ENCODE results near the gene CMTM7.
A peak's percentile ranks its signal among the peaks of the same experiment; 100 is the strongest.

The CMTM7 gene

GRCh38 chr3:32391643-32392535 is at the start of gene CMTM7:
Gene CMTM7, plus strand, starts transcription at chr3:32391853. Its CDS starts 54 bp downstream, at chr3:32391907.
- peak within 1 kb of the TSS; percentile 55 for H3K4me3 ChIP-seq (ENCODE audit: low read length)
- TF ChIP-seq CTCF (IDR thresholded peaks at IDR 0.05; ENCODE audit: insufficient read depth, low read depth, low read length, missing control alignments) = no peak
- DNase-seq (ENCODE audit: low read depth) = peak; percentile 64

GRCh38 chr3:32347343-32348125 is 44.1 kb upstream of the CMTM7 start:
- no peak for DNase-seq (ENCODE audit: low read depth)
- H3K4me3 ChIP-seq (ENCODE audit: low read length) = no peak overlapping the region
- no peak for TF ChIP-seq CTCF (IDR thresholded peaks at IDR 0.05; ENCODE audit: insufficient read depth, low read depth, low read length, missing control alignments)

GRCh38 chr3:32349184-32349583 is 42.5 kb upstream of the CMTM7 start:
- DNase-seq (ENCODE audit: low read depth) = no peak

GRCh38 chr3:32352563-32352962 is 39.1 kb upstream of the CMTM7 start:
- no peak overlapping the region for H3K4me3 ChIP-seq (ENCODE audit: low read length)
- DNase-seq (ENCODE audit: low read depth) = peak; percentile 8
- TF ChIP-seq CTCF (IDR thresholded peaks at IDR 0.05; ENCODE audit: insufficient read depth, low read depth, low read length, missing control alignments) = no peak

More at GRCh38 chr3:32349184-32349583, 42.5 kb upstream of the CMTM7 start:
- H3K4me3 ChIP-seq (ENCODE audit: low read length) = no peak overlapping the region
- no peak for TF ChIP-seq CTCF (IDR thresholded peaks at IDR 0.05; ENCODE audit: insufficient read depth, low read depth, low read length, missing control alignments)

GRCh38 chr3:32353351-32353750 is 38.3 kb upstream of the CMTM7 start:
- no peak overlapping the region for H3K4me3 ChIP-seq (ENCODE audit: low read length)

GRCh38 chr3:32354362-32354778 is 37.3 kb upstream of the CMTM7 start:
- H3K4me3 ChIP-seq (ENCODE audit: low read length) = no peak overlapping the region
- DNase-seq (ENCODE audit: low read depth) = peak; percentile 22
- no peak for TF ChIP-seq CTCF (IDR thresholded peaks at IDR 0.05; ENCODE audit: insufficient read depth, low read depth, low read length, missing control alignments)

More at GRCh38 chr3:32353351-32353750, 38.3 kb upstream of the CMTM7 start:
- no peak for DNase-seq (ENCODE audit: low read depth)
- no peak for TF ChIP-seq CTCF (IDR thresholded peaks at IDR 0.05; ENCODE audit: insufficient read depth, low read depth, low read length, missing control alignments)
